ENCODE results near the gene MAP7.
"Not testable (repeated sequence)": the region's sequence is repeated elsewhere in the genome, so short reads cannot be mapped to it uniquely, and the experiment has no call there.

Gene MAP7

GRCh38 chr6:136550330-136551071 lies at the start of gene MAP7:
MAP7 (minus strand) TSS chr6:136550422; CDS start chr6:136550408, 14 bp downstream.
- peak; percentile 34 for DNase-seq (ENCODE audit: low spot score)

GRCh38 chr6:136599329-136600011 lies 49.2 kb upstream of the MAP7 start:
- no peak for DNase-seq (ENCODE audit: low spot score)

- no peak for DNase-seq (ENCODE audit: low spot score)
Measured at GRCh38 chr6:136598048-136598447, 47.8 kb upstream of the MAP7 start.

DNA sequence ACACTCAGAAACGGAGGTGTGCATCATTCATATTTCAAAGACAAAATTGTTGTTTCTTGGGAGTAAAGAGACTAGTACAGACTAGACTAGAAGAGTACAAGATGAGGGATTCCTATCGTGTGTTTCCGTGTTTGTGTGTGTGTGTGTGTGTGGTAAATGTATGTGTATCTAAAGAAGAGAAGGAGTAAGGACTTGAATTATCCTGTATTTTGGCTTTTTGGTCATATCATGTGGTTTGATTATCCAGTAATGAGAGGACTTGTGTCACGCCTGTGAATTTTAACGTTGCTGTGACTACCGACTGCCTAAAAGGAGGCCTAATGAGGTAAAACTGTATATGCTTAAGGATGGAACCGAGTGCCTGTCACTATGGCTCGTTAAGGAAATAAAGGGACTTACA lies 44.4 kb upstream of the MAP7 start:
- DNase-seq (ENCODE audit: low spot score), result no peak

GRCh38 chr6:136593748-136594490 lies 43.7 kb upstream of the MAP7 start:
- DNase-seq (ENCODE audit: low spot score), result peak; percentile 81

- DNase-seq (ENCODE audit: low spot score), result no peak
Measured at GRCh38 chr6:136592930-136593673, 42.9 kb upstream of the MAP7 start.

- no peak for DNase-seq (ENCODE audit: low spot score)
Measured at GRCh38 chr6:136591617-136592016, 41.4 kb upstream of the MAP7 start.

DNA sequence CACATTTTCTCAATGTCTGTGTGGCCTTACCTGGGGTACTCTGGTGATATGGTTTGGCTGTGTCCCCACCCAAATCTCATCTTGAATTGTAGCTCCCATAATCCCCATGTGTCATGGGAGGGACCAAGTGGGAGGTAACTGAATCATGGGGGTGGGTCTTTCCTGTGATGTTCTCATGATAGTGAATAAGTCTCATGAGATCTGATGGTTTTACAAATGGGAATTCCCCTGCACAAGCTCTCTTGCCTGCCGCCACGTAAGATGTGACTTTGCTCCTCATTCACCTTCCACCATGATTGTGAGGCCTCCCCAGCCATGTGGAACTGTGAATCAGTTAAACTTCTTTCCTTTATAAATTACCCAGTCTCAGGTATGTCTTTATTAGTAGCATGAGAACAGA lies 40.6 kb upstream of the MAP7 start:
- DNase-seq (ENCODE audit: low spot score), result not testable (repeated sequence)

GRCh38 chr6:136587527-136587926 lies 37.3 kb upstream of the MAP7 start:
- DNase-seq (ENCODE audit: low spot score), result no peak

DNA sequence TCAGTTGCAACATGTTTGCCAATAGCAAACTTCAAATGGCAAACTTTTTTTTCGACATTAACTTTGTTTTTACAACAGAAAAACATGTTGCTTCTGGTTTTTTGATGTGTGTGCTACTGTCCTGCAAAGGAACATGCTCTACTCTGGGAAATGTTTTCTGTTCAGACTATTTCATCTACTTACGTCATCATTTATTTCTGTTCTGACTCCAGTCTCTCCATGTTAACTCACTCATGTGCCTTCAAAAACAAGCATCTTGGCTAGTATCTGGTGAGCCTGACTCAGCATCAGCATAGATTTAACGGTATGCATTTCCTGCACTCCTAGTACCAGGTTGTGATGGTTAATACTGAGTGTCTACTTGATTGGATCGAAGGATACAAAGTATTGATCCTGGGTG lies 36.1 kb upstream of the MAP7 start:
- DNase-seq (ENCODE audit: low spot score), result no peak

GRCh38 chr6:136585523-136585922 lies 35.3 kb upstream of the MAP7 start:
- not testable (repeated sequence) for DNase-seq (ENCODE audit: low spot score)

GRCh38 chr6:136584290-136584689 lies 34.1 kb upstream of the MAP7 start:
- DNase-seq (ENCODE audit: low spot score), result not testable (repeated sequence)

GRCh38 chr6:136582711-136583471 lies 32.7 kb upstream of the MAP7 start:
- DNase-seq (ENCODE audit: low spot score), result no peak

- no peak for DNase-seq (ENCODE audit: low spot score)
Measured at GRCh38 chr6:136579800-136580199, 29.6 kb upstream of the MAP7 start.

- no peak for DNase-seq (ENCODE audit: low spot score)
Measured at GRCh38 chr6:136576821-136577220, 26.6 kb upstream of the MAP7 start.

DNA sequence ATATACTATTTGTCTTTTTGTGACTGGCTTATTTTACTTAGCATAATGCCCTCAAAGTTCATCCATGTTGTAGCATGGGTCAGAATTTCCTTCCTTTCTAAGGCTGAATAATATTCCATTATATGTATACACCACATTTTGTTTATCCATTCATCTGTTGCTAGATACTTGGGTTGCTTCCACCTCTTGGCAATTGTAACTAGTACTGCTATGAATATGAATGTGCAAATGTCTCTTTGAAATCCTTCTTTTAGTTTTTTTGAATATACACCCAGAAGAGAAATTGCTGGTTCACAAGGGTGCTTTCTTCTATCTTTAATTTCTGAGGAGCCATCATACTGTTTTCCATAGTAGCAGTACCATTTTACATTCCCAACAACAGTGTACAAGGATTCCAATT lies 21.3 kb upstream of the MAP7 start:
- DNase-seq (ENCODE audit: low spot score), result no peak

GRCh38 chr6:136571065-136571464 lies 20.8 kb upstream of the MAP7 start:
- no peak for DNase-seq (ENCODE audit: low spot score)

DNA sequence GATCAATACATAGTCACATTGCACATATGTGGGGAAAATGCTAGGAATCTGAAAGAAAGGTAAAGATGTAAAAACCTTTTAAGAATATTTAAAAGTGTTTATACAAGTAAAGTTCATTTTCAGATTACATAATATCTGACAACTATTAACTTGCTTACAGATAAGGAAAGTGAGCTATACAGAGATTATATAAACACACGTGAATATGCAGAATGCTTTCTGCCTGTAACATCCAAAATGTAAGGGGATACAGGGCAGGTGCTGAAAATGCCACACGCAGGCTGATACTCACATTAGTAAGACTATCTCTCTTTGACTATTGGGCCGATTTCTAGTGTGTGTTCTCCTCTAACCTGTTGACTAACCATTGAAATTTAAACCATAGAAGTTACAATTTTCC lies 17.9 kb upstream of the MAP7 start:
- no peak for DNase-seq (ENCODE audit: low spot score)

DNA sequence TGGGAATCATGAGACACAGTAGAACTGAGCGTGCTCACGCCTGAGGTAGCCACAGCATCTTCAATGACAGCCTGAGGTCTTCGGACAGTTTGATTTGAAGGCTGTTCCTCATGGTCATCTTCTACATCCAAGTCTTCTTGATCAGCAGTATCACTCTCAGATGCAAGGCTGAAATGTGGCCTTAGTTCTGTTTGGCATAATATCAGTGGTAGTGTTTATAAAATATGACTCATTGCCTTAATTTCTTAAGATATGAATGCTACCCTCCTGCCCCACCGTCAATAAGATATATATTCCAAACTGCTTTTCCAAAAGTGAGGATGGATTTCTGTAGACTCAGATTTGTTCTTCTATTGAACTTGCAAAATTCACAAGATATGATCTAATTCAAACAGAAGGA lies 17.5 kb upstream of the MAP7 start:
- no peak for DNase-seq (ENCODE audit: low spot score)

DNA sequence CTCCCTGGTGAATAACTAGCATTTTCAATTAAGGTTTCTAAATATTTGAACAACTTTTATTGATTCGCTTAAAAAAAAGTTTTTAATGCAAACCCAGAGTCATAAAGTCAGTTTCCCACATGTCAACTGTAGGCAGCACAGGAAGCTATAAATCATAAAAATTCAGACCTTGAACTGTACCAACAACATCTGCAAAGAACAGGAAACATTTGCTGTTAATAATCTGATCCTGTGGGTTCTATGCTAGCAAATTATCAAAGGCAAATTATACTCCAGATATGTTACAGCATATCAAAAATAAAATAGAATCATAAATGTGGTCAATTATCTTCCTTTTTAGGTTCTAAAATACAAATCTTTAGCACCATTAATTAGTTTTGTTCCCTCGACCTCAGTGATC lies 16.6 kb upstream of the MAP7 start:
- no peak for DNase-seq (ENCODE audit: low spot score)

GRCh38 chr6:136566007-136566487 lies 15.8 kb upstream of the MAP7 start:
- DNase-seq (ENCODE audit: low spot score), result no peak
